Cardiac fibroblast (primary cell): ENCODE data around the gene FBXW11.
"Not testable (repeated sequence)": the region's sequence is repeated elsewhere in the genome, so short reads cannot be mapped to it uniquely, and the experiment has no call there.

Source experiments
- DNase-seq, 2 donors: peaks; one replicate each; pipeline versions ENCODE4 v3.0.0 to v3.0.0-alpha.2; 2010; ENCODE audit warnings: low read depth in 2 of 2
- H3K4me3 ChIP-seq, 2 donors: replicated peaks in 1 of 2; 1 replicate in 1 of 2; 2 replicates in 1 of 2; pipeline ENCODE4 v1.5.1; 2011; ENCODE audit warnings: low read depth in 2 of 2, low read length in 2 of 2, mild to moderate bottlenecking in 2 of 2, moderate library complexity in 1 of 2
- TF ChIP-seq, protein P1 (sequence below): IDR thresholded peaks from one replicate; pipeline ENCODE4 v1.5.1; 2011; ENCODE audit warnings: low read depth, mild to moderate bottlenecking, low read length, inconsistent platforms

FBXW11 gene

DNA sequence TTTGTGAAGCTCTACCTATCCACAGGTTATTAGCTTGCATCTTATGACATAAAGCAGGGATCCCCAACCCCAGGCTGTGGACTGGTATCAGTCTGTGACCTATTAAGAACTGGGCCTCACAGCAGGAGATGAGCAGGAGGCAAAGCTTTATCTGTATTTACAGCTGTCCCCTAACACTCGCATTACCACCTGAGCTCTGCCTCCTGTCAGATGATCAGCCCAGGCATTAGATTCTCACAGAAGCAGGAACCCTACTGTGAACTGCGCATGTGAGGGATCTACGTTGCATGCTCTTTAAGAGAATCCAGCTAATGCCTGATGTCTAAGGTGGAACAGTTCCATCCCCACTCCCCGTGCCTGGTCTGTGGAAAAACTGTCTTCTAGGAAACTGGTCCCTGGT, 19.7 kb downstream of the FBXW11 start:
- no peak for DNase-seq
- TF ChIP-seq, protein P1, sequence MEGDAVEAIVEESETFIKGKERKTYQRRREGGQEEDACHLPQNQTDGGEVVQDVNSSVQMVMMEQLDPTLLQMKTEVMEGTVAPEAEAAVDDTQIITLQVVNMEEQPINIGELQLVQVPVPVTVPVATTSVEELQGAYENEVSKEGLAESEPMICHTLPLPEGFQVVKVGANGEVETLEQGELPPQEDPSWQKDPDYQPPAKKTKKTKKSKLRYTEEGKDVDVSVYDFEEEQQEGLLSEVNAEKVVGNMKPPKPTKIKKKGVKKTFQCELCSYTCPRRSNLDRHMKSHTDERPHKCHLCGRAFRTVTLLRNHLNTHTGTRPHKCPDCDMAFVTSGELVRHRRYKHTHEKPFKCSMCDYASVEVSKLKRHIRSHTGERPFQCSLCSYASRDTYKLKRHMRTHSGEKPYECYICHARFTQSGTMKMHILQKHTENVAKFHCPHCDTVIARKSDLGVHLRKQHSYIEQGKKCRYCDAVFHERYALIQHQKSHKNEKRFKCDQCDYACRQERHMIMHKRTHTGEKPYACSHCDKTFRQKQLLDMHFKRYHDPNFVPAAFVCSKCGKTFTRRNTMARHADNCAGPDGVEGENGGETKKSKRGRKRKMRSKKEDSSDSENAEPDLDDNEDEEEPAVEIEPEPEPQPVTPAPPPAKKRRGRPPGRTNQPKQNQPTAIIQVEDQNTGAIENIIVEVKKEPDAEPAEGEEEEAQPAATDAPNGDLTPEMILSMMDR: no peak
- no peak overlapping the region for H3K4me3 ChIP-seq

DNA sequence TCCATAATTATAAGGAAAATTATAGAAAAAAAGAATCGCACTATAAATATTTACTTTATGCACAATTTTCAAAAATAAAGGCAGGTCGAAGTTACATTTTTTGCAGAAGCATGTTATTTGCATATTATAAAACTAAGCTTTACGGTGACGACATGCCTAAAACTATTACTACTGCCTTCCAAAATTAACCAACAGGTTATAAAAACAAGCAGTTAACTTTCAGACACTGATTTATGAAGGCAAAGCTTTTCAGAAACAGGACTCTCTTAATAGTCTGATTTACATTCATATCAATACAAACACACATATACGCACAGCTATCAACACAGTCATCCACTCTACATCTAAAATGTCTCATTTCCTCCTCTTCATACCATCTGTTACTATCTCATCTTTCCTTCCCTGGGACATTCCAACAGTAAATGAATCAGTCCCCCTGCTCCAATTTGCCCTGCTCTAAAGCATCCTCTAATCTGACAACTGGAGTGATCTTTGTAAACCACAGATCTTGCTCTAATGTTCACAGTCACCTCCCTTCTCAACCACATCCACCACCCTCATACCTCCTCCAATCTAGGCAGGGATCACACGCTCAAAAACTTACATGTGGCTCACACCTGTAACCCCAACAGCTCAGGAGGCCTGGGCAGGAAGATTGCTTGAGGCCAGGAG, 21.6 kb downstream of the FBXW11 start:
- peak; percentile 39 to 81 for DNase-seq
- TF ChIP-seq, protein P1: no peak
- no peak overlapping the region for H3K4me3 ChIP-seq

DNA sequence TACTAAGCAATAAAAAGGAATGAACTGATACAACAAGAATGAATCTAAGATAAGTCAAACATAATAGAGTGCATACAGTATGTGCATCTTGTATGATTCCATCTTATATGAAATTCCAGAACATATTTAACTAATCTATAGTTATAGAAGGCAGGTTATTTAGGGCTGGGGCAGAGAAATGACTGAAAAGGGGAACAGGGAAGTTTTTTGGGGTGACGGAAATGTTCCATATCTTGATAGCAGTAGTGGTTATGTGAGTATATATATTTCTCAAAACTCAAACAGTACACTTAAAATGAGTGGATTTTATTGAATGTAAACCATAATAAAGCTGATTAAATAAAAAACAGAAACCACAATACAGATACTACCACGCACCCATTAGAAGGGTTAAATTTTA, 24.6 kb downstream of the FBXW11 start:
- TF ChIP-seq, protein P1: no peak
- no peak for DNase-seq
- no peak overlapping the region for H3K4me3 ChIP-seq

DNA sequence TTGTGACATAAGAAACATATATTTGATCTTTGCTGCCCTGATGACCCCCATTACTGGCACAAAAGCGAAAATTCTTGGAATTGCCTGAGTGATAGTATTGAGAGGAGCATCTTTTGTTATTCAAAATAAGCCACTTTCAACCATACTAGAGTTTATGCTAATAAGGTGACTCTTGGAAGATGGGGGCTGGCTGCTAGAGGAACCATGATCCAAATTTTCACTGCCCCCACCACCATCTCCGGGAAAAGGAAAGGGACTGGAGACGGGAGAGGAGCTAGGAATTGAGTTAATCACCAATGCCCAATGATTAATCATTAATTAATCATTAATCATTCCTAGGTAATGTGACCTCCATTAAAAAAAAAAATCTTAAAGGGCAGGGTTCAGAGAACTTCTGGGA, 25.6 kb downstream of the FBXW11 start:
- no peak for DNase-seq
- H3K4me3 ChIP-seq: no peak overlapping the region
- TF ChIP-seq, protein P1: no peak

DNA sequence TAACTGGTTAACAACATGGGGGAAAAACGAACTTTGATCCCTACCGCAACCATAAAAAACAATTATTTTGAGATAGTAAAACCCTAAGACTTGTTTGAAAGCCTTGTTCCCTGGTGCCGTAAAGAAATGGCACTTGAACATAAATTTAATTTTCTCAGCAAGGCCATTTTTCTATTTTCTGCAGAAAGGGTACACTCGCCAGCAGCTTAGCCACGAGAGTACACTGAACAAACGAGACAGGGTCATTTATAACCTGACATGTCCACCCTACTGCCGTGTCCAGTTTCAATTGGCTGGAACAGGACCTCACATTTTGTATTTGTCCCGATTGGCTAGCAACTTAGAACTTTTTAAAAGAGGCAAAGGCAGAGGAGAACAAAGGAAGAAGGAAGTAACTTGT, 26.8 kb downstream of the FBXW11 start:
- H3K4me3 ChIP-seq: no peak overlapping the region
- DNase-seq: no peak
- TF ChIP-seq, protein P1: no peak

DNA sequence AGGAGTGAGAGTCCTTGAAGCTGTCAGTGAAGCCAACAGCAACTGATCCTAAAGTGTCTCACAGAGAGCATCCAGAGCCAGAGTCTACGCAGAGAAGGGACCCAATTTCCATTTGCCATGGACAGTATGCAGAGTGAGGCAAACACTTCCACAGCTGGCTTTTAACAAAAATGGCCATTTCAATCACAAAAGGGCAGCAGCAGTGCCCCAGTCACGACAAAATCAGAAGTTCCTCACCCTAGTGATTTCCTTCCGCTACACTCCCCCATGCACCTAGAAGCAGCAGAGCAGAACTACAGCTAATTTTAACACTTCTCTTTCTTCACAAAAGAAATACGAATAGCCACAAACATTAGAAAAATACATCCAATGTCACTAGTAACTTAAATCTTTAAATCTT, 27.9 kb downstream of the FBXW11 start:
- no peak for DNase-seq
- H3K4me3 ChIP-seq: no peak overlapping the region
- TF ChIP-seq, protein P1: no peak

DNA sequence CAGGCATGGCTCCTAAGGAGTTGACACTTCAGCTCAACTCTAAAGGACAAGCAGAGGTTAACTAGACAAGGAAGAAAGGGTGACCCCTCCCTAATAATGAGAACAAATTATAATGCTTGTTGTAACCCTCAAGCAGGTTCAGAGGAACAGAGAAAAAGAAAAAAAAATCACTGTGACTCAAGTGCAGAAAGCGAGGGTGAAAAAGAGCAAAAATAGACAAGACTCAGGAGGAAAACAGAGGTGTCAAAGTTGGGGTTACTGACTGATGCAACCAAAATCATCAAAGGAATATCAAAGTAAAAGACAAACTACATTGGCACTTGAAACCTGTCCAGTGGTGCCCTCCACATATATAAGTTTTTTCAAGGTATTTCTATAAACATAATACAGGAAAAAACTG, 28.4 kb downstream of the FBXW11 start:
- H3K4me3 ChIP-seq: no peak overlapping the region
- TF ChIP-seq, protein P1: no peak

DNA sequence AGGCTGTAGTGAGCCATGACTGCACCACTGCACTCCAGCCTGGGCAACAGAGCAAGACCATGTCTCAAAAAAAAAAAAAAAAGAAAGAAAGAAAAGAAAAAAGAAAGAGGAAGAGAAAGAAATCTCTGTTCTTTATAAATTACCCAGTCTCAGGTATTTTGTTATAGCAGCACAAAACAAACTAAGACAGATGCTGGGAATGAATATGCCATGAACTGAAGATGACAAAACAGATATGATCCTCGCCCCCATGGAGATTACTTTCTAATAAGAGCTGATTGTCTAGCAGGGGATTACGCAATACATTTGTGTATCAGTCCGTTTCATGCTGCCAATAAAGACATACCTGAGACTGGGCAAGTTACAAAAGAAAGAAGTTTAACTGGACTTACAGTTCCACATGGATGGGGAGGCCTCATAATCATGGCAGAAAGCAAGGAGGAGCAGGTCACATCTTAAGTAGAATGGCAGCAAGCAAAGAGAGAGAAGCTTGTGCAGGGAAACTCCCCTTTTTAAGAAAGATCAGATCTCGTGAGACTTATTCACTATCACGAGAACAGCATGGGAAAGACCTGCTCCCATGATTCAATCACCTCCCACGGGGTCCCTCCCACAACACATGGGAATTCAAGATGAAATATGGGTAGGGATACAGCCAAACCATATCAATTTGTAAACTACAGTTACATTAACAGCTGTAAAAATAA, 29.0 kb downstream of the FBXW11 start:
- not testable (repeated sequence) for H3K4me3 ChIP-seq, DNase-seq

More for the DNA sequence above, 28.4 kb downstream of the FBXW11 start:
- DNase-seq: no peak
